ENCODE measurements around the gene RGL4.
"Not testable (repeated sequence)": the region's sequence is repeated elsewhere in the genome, so short reads cannot be mapped to it uniquely, and the experiment has no call there.

Gene RGL4

DNA sequence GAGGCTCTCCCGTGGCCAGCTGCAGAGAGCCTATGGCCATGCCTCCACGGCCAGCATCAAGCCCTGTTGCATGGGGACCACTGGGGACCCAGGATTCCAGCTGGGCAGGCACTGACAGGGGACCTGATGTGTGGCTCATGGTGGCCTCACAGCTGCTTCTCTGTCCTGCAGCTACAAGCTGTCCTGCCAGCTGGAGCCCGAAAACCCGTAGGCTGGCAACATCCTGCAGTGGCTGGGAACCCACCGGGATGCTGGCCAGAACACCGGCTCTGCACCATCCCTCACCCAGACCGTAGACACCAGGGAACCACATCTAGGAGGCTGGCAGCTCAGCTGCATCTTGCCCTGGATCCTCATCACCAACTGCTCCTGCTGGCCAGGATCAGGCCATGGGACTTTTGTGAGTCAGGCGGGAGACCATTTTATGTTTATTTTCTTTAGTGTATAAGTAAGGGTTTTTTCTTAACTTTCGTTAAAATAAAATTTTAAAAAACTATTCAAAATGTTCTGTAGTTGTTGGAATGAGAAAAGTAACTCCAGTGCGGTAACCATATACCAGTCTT lies 7.9 kb downstream of the RGL4 start:
- no peak for FAIRE-seq

DNA sequence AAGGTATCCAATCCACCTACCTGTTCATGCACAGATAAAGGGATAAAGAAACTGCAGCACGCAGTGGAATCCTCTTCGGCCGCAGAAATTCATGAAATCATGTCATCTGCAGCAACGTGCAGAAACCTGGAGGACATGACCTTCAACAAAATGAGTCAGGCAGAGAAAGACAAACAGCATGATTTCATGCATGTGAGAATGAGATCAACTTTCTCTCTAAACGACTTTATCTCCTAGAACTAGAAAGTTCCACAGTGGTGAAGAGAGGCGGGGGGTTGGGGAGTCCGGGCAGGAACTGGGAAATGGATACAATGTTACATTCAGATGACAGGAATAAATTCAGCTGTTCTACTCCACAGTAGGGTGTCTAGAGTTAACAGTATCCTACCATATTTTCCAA lies 9.9 kb downstream of the RGL4 start:
- no peak for FAIRE-seq

GRCh38 chr22:23704062-23704461 lies 13.2 kb downstream of the RGL4 start:
- FAIRE-seq, result no peak

DNA sequence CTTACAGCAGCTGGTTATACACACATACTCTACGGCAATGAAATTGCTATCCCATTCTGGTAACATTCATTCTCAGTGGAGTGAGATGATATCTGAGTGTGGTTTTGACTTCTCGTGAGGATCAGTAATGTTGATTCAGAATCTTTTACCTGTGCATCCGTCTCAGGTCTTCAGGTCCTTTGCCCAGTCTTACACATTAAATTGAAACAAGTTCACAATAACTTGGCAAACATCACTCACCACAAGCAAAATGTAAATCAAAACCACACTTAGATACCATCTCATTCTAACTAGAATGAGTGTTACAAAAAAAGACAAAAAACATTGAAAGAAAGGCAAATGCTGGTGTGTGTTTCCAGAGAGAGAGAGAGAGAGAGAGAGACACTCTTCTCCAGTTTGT lies 14.0 kb downstream of the RGL4 start:
- FAIRE-seq, result no peak

DNA sequence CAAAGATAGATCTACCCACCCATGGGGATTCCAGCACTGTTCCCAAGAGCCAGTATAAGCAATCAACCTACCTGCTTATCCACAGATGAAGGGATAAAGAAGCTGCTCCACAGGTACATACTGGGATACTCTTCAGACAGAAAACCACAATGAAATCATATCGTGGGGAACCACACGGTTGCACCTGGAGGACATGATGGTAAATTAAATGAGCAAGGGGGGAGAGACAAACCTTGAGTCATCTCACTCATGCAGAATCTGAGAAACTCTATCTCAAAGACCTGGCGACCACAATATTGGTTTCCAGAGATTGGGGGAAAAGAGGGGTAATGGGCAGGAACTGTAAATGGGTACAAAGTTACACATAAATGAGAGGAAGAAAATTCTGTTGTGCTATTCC lies 14.5 kb downstream of the RGL4 start:
- no peak for FAIRE-seq

GRCh38 chr22:23708270-23708669 lies 17.5 kb downstream of the RGL4 start:
- no peak for FAIRE-seq

- no peak for FAIRE-seq
Measured at GRCh38 chr22:23709107-23709506, 18.3 kb downstream of the RGL4 start.

DNA sequence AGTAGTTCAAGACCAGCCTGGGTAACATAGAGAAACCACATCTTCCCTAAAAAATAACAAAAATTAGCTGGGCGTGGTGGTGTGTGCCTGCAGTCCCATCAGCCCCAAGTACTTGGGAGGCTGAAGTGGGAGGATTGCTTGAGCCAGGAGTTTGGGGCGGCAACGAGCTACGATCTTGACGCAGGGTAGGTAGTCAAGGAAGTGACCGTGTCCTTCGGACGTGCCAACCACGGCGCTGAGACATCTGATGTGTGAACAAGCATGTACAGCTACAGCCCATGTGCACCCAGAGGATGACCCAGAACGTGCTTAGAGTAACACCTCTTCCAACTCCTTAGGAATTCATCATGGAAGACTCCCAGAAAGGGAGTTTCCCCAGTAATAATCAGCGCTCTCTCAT lies 21.4 kb downstream of the RGL4 start:
- FAIRE-seq, result no peak

- FAIRE-seq, result no peak
Measured at GRCh38 chr22:23713696-23714595, 23.1 kb downstream of the RGL4 start.

GRCh38 chr22:23714596-23715578 lies 24.1 kb downstream of the RGL4 start:
- FAIRE-seq, result no peak

GRCh38 chr22:23715806-23716375 lies 25.1 kb downstream of the RGL4 start:
- FAIRE-seq, result no peak

DNA sequence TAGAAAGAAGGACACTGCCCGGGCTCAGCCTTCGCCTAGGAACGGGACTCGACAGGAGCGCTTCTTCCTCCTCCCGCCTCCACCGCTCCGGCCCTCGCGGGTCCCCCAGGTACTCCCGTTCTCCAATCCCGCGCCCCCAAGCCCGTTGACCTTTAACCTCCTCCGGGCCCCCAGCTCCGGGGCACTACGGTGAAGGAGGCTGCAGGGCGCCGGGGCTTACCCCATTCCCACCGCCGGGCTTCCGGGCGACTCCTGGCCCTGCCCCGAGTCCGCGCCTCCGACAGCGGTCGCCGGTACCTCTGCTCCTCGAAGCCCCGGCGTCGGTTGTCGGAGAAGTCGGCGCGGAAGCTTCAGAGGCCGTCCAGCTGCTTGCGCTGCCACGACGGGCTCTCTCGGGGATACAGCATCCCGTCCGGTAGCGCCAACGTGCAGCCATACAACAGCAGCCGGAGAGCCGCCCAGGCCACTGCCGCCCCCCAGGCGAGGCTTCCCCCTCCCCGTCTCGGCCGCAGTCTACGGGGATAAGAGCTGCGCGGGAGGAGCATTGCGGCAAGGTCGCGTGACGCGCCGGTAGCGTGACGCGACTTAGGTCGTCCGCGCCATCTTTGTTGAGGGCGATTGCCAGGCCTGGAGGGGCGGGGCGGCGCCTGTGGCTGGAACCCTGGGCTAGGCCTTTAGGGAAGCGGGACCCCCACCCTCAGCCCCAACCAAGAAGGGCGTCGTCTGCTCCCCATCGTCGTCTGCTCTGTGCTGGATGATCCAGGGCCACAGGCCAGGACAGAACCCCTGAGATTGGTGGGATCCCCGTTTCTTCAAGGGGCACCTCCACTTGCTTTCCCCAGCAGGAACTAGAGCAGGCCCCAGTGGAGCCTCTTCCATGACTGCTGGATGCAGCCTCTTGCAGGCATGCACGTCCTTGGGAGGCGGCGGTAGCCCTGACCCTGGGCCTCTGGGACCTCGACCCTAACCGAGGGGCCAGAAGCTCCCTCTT lies 26.3 kb downstream of the RGL4 start:
- FAIRE-seq, result no peak

DNA sequence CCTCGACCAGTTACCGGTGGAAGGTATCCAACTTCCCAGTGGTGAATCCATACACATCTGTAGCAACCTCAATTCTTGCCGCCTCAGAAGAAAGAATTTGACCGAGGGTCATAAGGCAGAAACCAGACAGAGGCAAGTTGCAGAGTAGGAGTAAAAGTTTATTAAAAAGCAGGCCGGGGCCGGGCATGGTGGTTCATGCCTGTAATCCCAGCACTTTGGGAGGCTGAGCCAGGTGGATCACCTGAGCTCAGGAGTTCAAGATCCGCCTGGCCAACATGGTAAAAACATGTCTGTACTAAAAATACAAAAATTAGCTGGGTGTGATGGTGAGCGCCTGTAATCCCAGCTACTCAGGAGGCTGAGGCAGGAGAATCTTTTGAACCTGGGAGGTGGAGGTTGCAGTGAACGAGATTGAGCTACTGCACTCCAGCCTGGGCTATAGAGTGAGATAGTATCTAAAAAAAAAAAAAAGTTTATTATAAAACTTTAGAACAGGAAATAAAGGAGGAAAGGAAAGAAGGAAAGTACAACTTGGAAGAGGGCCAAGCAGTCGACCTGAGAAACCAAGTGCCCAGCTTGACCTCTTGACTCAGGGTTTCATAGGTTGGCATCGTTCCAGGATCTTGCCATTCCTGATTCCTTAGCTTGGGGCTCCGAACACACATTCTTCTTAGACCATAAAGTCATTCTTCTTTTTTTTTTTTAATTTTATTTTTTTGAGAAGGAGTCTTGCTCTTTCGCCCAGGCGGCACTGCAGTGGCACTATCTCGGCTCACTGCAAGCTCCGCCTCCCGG lies 27.8 kb downstream of the RGL4 start:
- FAIRE-seq, result no peak

GRCh38 chr22:23720855-23721254 lies 30.0 kb downstream of the RGL4 start:
- no peak for FAIRE-seq

DNA sequence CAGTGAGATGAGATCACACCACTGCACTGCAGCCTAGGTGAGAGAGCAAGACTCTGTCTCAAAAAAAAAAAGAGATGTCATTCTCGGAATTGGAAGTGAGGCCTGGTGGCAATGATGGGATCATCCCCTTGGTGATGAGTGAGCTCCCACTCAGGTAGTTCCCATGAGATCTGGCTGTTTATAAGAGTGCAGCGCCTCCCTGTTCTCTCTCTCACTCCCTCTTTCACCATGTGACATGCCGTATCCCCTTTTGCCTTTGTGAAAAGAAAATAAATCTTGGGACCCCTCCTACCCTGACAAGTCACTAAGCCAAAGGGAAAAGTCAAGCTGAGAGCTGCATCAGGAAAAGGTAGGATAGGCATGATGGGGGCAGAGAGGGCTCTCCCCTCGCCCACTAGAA lies 31.3 kb downstream of the RGL4 start:
- FAIRE-seq, result no peak

DNA sequence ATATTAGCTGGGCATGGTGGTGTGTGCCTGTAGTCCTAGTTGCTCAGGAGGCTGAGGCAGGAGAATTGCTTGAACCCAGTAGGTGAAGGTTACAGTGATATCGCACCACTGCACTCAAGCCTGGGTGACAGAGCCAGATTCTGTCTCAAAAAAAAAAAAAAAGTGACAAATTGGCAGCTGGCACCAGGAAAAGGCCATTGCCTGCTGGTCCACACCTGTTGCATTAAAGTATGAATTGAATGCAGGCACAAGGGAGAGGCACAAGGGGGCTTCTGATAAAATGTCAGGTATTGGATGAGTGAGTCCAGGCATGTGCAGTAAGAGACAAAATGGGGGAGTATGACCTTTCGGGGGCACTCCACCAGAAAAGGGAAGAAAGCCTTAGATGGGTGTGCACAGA lies 31.9 kb downstream of the RGL4 start:
- no peak for FAIRE-seq

GRCh38 chr22:23728108-23728507 lies 37.3 kb downstream of the RGL4 start:
- not testable (repeated sequence) for FAIRE-seq

DNA sequence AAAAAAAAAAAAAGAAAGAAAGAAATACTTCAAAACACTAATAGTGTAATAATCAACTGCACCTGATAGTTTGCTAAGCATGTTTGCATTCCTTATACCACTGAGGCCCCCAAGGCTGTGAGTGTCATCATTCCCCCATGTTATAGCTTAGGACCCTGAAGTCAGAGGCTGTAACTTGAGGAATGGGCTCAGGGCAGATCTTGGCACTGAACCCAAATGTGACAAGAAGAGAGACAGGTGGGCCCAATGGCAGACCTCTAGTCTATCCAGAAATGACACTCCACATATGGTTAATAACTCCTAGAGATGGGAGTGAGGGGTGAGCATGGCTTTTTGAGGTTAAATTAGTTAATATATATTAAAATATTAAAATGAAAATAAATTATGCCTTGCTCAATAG lies 46.9 kb downstream of the RGL4 start:
- FAIRE-seq, result no peak

DNA sequence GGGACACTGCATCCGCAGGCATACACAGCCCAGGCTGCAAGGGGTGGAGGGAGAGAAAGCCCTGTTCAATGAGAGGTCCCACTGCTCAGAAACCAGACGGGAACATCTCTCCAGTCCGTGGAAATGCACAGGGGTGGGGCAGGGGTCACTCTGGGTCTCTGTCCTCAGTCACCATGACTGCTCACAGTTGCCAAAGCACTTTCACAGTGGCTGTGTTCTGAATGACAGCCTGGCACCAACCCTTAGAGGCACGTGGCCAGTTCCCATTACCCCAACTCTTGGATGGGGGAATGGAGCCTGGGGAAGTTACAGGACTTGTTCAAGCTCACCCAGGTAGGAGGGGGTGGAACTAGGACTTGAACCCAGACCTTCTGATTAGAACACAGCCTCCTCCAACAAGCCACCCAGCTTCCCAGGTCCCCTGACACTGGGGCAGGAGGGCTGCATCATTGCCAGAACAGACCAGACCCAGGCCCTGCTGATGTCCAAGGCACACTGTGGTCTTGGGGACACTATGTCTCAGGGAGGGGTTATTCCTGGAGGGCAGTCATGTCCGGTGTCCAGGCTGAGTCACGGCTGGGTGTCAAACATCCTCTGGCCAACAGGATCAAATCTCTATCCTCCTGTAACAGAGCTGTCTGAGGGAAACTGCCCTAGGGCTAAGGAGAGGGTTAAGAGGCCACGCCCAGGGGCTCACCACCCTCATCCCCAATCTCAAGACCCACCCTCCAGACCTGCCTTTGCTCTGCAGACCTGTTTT lies 51.9 kb downstream of the RGL4 start:
- FAIRE-seq, result no peak

- FAIRE-seq, result no peak
Measured at GRCh38 chr22:23743303-23743705, 52.5 kb downstream of the RGL4 start.
